GM23248 (cell line): ENCODE measurements around the gene MRTFA.

Source experiments
- EZH2 ChIP-seq: fragments of 200-600 bp; sonication (generic); IDR thresholded peaks from 2 replicates; pipeline ENCODE4 v1.6.1; 2018; ENCODE audit warnings: antibody characterized with exemption, mild to moderate bottlenecking; ENCODE audit not compliant: insufficient read depth, poor library complexity, severe bottlenecking
- EZH2phosphoT487 ChIP-seq: fragments of 200-600 bp; sonication (generic); IDR thresholded peaks from 2 replicates; pipeline ENCODE4 v1.6.1; 2018; ENCODE audit warnings: antibody characterized with exemption, moderate library complexity, mild to moderate bottlenecking, low read depth; ENCODE audit not compliant: insufficient read depth

- TF ChIP-seq EZH2 (no peak), EZH2phosphoT487 (no peak)
Observed at GRCh38 chr22:40416267-40416570, 220.3 kb downstream of the MRTFA start.
